HEK293 (cell line): ENCODE results near the gene HNRNPL.
A peak's percentile ranks its signal among the peaks of the same experiment; 100 is the strongest.

Source experiments
- PRDM1 ChIP-seq: fragments of 450-650 bp; formaldehyde crosslinking; IDR thresholded peaks from 2 replicates; pipeline ENCODE4; 2016; ENCODE audit warnings: missing biosample characterization, missing genetic modification characterization
- REST ChIP-seq: fragments of 450-650 bp; formaldehyde crosslinking; IDR thresholded peaks from 2 replicates; pipeline ENCODE4 v1.5.1; 2016; ENCODE audit warnings: missing biosample characterization, missing genetic modification characterization
- SCRT1 ChIP-seq: fragments of 450-650 bp; formaldehyde crosslinking; IDR thresholded peaks from 2 replicates; pipeline ENCODE4 v1.5.1; 2016; ENCODE audit warnings: missing biosample characterization, missing genetic modification characterization, borderline replicate concordance
- ZBTB17 ChIP-seq: fragments of 450-650 bp; formaldehyde crosslinking; IDR thresholded peaks from 2 replicates; pipeline ENCODE4 v1.5.1; 2016; ENCODE audit warnings: missing biosample characterization, missing genetic modification characterization
- ZFP69B ChIP-seq: fragments of 450-650 bp; formaldehyde crosslinking; IDR thresholded peaks from 2 replicates; pipeline ENCODE4 v1.5.1; 2016; ENCODE audit warnings: missing biosample characterization, missing genetic modification characterization
- ZNF211 ChIP-seq: fragments of 450-650 bp; formaldehyde crosslinking; IDR thresholded peaks from 2 replicates; pipeline ENCODE4 v1.5.1; 2016; ENCODE audit warnings: low read depth, missing biosample characterization, missing genetic modification characterization
- ZNF404 ChIP-seq: fragments of 450-650 bp; formaldehyde crosslinking; IDR thresholded peaks from 2 replicates; pipeline ENCODE4 v1.5.1; 2017; ENCODE audit warnings: missing biosample characterization, missing genetic modification characterization
- ZNF423 ChIP-seq: fragments of 450-650 bp; formaldehyde crosslinking; IDR thresholded peaks from 2 replicates; pipeline ENCODE4 v1.5.1; 2016; ENCODE audit warnings: missing biosample characterization, missing genetic modification characterization
- ZNF555 ChIP-seq: fragments of 450-650 bp; formaldehyde crosslinking; conservative IDR thresholded peaks from 2 replicates; pipeline ENCODE4 v1.5.1; 2017; ENCODE audit warnings: missing biosample characterization, mild to moderate bottlenecking, missing genetic modification characterization, inconsistent platforms
- ZNF558 ChIP-seq: fragments of 450-650 bp; formaldehyde crosslinking; IDR thresholded peaks from 2 replicates; pipeline ENCODE4 v1.5.1; 2016; ENCODE audit warnings: missing biosample characterization, missing genetic modification characterization
- ZNF580 ChIP-seq: fragments of 450-650 bp; formaldehyde crosslinking; IDR thresholded peaks from 2 replicates; pipeline ENCODE4 v1.5.1; 2016; ENCODE audit warnings: missing biosample characterization, missing genetic modification characterization
- ZNF610 ChIP-seq: fragments of 450-650 bp; formaldehyde crosslinking; IDR thresholded peaks from 2 replicates; pipeline ENCODE4 v1.5.1; 2016; ENCODE audit warnings: missing biosample characterization, missing genetic modification characterization, borderline replicate concordance
- ZNF658 ChIP-seq: fragments of 450-650 bp; formaldehyde crosslinking; IDR thresholded peaks from 2 replicates; pipeline ENCODE4; 2016; ENCODE audit warnings: missing biosample characterization, missing genetic modification characterization
- ZNF664 ChIP-seq: fragments of 450-650 bp; formaldehyde crosslinking; IDR thresholded peaks from 2 replicates; pipeline ENCODE4 v1.5.1; 2016; ENCODE audit warnings: missing biosample characterization, missing genetic modification characterization
- ZNF704 ChIP-seq: fragments of 450-650 bp; formaldehyde crosslinking; IDR thresholded peaks from 2 replicates; pipeline ENCODE4 v1.5.1; 2016; ENCODE audit warnings: missing biosample characterization, missing genetic modification characterization
- ZNF785 ChIP-seq: fragments of 450-650 bp; formaldehyde crosslinking; IDR thresholded peaks from 2 replicates; pipeline ENCODE4 v1.5.1; 2016; ENCODE audit warnings: missing biosample characterization, missing genetic modification characterization
- TF ChIP-seq, protein P1 (sequence below): fragments of 450-650 bp; formaldehyde crosslinking; IDR thresholded peaks from 2 replicates; pipeline ENCODE4 v1.5.1; 2016; ENCODE audit warnings: missing biosample characterization, missing genetic modification characterization
- TF ChIP-seq, protein P2 (sequence below): fragments of 450-650 bp; formaldehyde crosslinking; IDR thresholded peaks from 2 replicates; pipeline ENCODE4 v1.5.1; 2016; ENCODE audit warnings: missing biosample characterization, missing genetic modification characterization
- TF ChIP-seq, protein P3 (sequence below): fragments of 450-650 bp; formaldehyde crosslinking; IDR thresholded peaks from 2 replicates; pipeline ENCODE4 v1.5.1; 2016; ENCODE audit warnings: missing biosample characterization, missing genetic modification characterization
- TF ChIP-seq, protein P4 (sequence below): fragments of 450-650 bp; formaldehyde crosslinking; IDR thresholded peaks from 2 replicates; pipeline ENCODE4 v1.5.1; 2017; ENCODE audit warnings: missing biosample characterization, mild to moderate bottlenecking, missing genetic modification characterization, moderate library complexity
- TF ChIP-seq, protein P5 (sequence below): fragments of 450-650 bp; formaldehyde crosslinking; IDR thresholded peaks from 2 replicates; pipeline ENCODE4 v1.5.1; 2016; ENCODE audit warnings: missing biosample characterization, missing genetic modification characterization
- TF ChIP-seq, protein P6 (sequence below): fragments of 450-650 bp; formaldehyde crosslinking; IDR thresholded peaks from 2 replicates; pipeline ENCODE4 v1.5.1; 2016; ENCODE audit warnings: missing biosample characterization, missing genetic modification characterization

Gene HNRNPL

DNA sequence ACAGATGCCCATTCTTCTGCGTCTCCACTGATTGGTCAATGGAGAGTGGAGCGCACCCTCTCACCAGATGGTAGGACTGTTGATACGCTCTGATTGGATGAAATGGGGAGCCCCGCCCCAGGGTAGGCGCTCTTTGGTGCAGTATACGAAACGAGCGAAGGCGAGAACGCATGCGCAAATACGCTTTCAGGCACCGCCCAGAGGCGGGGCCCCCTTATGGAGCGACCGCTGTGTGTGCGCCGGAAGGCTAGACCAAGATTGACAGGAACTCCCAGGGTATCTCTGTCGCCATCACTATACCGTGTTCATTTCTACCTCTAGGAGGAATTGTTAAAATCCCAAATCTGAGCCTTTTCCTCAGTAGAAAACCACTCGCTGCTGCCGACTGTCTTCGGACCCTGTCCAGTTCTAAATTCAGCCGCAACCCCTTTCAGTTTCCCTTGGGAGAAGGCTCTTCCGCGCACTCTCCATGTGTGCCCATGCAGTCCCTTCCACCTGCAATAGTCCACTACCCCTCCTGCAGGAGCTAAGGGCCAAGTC, 720 bp upstream of the HNRNPL start (continued):
- TF ChIP-seq REST, result peak; percentile 57; the same call in 1 of the 2 replicates
- TF ChIP-seq, protein P1, sequence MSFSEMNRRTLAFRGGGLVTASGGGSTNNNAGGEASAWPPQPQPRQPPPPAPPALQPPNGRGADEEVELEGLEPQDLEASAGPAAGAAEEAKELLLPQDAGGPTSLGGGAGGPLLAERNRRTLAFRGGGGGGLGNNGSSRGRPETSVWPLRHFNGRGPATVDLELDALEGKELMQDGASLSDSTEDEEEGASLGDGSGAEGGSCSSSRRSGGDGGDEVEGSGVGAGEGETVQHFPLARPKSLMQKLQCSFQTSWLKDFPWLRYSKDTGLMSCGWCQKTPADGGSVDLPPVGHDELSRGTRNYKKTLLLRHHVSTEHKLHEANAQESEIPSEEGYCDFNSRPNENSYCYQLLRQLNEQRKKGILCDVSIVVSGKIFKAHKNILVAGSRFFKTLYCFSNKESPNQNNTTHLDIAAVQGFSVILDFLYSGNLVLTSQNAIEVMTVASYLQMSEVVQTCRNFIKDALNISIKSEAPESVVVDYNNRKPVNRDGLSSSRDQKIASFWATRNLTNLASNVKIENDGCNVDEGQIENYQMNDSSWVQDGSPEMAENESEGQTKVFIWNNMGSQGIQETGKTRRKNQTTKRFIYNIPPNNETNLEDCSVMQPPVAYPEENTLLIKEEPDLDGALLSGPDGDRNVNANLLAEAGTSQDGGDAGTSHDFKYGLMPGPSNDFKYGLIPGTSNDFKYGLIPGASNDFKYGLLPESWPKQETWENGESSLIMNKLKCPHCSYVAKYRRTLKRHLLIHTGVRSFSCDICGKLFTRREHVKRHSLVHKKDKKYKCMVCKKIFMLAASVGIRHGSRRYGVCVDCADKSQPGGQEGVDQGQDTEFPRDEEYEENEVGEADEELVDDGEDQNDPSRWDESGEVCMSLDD (tag by site-specific recombination), result no peak
- TF ChIP-seq, protein P2, sequence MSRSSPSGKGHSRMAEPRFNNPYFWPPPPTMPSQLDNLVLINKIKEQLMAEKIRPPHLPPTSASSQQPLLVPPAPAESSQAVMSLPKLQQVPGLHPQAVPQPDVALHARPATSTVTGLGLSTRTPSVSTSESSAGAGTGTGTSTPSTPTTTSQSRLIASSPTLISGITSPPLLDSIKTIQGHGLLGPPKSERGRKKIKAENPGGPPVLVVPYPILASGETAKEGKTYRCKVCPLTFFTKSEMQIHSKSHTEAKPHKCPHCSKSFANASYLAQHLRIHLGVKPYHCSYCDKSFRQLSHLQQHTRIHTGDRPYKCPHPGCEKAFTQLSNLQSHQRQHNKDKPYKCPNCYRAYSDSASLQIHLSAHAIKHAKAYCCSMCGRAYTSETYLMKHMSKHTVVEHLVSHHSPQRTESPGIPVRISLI (tag by site-specific recombination), result no peak
- peak; percentile 80 for TF ChIP-seq ZBTB17 (tag by site-specific recombination)
- TF ChIP-seq, protein P3, sequence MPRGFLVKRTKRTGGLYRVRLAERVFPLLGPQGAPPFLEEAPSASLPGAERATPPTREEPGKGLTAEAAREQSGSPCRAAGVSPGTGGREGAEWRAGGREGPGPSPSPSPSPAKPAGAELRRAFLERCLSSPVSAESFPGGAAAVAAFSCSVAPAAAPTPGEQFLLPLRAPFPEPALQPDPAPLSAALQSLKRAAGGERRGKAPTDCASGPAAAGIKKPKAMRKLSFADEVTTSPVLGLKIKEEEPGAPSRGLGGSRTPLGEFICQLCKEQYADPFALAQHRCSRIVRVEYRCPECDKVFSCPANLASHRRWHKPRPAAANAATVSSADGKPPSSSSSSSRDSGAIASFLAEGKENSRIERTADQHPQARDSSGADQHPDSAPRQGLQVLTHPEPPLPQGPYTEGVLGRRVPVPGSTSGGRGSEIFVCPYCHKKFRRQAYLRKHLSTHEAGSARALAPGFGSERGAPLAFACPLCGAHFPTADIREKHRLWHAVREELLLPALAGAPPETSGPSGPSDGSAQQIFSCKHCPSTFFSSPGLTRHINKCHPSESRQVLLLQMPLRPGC (tag by site-specific recombination), result 0 out of 2 replicates have a peak, but pooled peaks have one; percentile 41
- no peak for TF ChIP-seq SCRT1 (tag by site-specific recombination)
- no peak for TF ChIP-seq ZNF658
- TF ChIP-seq, protein P4, sequence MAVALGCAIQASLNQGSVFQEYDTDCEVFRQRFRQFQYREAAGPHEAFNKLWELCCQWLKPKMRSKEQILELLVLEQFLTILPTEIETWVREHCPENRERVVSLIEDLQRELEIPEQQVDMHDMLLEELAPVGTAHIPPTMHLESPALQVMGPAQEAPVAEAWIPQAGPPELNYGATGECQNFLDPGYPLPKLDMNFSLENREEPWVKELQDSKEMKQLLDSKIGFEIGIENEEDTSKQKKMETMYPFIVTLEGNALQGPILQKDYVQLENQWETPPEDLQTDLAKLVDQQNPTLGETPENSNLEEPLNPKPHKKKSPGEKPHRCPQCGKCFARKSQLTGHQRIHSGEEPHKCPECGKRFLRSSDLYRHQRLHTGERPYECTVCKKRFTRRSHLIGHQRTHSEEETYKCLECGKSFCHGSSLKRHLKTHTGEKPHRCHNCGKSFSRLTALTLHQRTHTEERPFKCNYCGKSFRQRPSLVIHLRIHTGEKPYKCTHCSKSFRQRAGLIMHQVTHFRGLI (tag by site-specific recombination), result no peak
- no peak; the same call in 1 of the 2 replicates for TF ChIP-seq ZNF558
- peak; percentile 63 for TF ChIP-seq ZNF664
- no peak for TF ChIP-seq PRDM1 (tag by site-specific recombination)
- TF ChIP-seq ZNF555, result no peak
- 0 out of 2 replicates have a peak, but pooled peaks have one; percentile 9 for TF ChIP-seq ZNF580 (tag by site-specific recombination)
- TF ChIP-seq, protein P5, sequence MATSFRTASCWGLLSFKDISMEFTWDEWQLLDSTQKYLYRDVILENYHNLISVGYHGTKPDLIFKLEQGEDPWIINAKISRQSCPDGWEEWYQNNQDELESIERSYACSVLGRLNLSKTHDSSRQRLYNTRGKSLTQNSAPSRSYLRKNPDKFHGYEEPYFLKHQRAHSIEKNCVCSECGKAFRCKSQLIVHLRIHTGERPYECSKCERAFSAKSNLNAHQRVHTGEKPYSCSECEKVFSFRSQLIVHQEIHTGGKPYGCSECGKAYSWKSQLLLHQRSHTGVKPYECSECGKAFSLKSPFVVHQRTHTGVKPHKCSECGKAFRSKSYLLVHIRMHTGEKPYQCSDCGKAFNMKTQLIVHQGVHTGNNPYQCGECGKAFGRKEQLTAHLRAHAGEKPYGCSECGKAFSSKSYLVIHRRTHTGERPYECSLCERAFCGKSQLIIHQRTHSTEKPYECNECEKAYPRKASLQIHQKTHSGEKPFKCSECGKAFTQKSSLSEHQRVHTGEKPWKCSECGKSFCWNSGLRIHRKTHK (tag by site-specific recombination), result no peak
- TF ChIP-seq, protein P6, sequence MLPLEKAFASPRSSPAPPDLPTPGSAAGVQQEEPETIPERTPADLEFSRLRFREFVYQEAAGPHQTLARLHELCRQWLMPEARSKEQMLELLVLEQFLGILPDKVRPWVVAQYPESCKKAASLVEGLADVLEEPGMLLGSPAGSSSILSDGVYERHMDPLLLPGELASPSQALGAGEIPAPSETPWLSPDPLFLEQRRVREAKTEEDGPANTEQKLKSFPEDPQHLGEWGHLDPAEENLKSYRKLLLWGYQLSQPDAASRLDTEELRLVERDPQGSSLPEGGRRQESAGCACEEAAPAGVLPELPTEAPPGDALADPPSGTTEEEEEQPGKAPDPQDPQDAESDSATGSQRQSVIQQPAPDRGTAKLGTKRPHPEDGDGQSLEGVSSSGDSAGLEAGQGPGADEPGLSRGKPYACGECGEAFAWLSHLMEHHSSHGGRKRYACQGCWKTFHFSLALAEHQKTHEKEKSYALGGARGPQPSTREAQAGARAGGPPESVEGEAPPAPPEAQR, result no peak
- no peak for TF ChIP-seq ZNF423 (tag by site-specific recombination)
- TF ChIP-seq ZNF211 (tag by site-specific recombination), result no peak
- 0 out of 2 replicates have a peak, but pooled peaks have one; percentile 26 for TF ChIP-seq ZNF404 (tag by site-specific recombination)
- no peak for TF ChIP-seq ZNF704 (tag by site-specific recombination)
- TF ChIP-seq ZFP69B (tag by site-specific recombination), result peak; percentile 66; the same call in 1 of the 2 replicates
- no peak for TF ChIP-seq ZNF785 (tag by site-specific recombination)
- peak; percentile 78; the same call in 1 of the 2 replicates for TF ChIP-seq ZNF610 (tag by site-specific recombination)
